ENCODE data around the gene SMIM36.
"Not testable (repeated sequence)": the region's sequence is repeated elsewhere in the genome, so short reads cannot be mapped to it uniquely, and the experiment has no call there.

- TF ChIP-seq, protein P1, sequence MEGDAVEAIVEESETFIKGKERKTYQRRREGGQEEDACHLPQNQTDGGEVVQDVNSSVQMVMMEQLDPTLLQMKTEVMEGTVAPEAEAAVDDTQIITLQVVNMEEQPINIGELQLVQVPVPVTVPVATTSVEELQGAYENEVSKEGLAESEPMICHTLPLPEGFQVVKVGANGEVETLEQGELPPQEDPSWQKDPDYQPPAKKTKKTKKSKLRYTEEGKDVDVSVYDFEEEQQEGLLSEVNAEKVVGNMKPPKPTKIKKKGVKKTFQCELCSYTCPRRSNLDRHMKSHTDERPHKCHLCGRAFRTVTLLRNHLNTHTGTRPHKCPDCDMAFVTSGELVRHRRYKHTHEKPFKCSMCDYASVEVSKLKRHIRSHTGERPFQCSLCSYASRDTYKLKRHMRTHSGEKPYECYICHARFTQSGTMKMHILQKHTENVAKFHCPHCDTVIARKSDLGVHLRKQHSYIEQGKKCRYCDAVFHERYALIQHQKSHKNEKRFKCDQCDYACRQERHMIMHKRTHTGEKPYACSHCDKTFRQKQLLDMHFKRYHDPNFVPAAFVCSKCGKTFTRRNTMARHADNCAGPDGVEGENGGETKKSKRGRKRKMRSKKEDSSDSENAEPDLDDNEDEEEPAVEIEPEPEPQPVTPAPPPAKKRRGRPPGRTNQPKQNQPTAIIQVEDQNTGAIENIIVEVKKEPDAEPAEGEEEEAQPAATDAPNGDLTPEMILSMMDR (conservative IDR thresholded peaks at IDR 0.05), result not testable (repeated sequence)
- TF ChIP-seq ZFX (IDR thresholded peaks at IDR 0.05), result not testable (repeated sequence)
Observed at GRCh38 chr17:55431914-55432313, 79.3 kb downstream of the SMIM36 start.

Measured in C4-2B (cell line).